Natural killer cell treated with Interleukin-12 subunit alpha and Interleukin-12 subunit beta and Interleukin-15 and Interleukin-18, amount 100 ng/mL, for 72 hours (primary cell): ENCODE measurements around the gene ZNF593. TPM values are rescaled to one million over a fixed set of nuclear protein-coding genes. Genes with fewer than 3 reads are reported as not detected.

Source experiments
- ATAC-seq, 2 donors: fragments of 150-1000 bp; cut with Tn5 transposase in 1 of 2; sonication (Bioruptor Pico), chemical (Tn5 transposase) in 1 of 2; 2 replicates each; pipeline ENCODE4 v1.10.0; 2021
- DNase-seq: peaks from one replicate; pipeline ENCODE4 v3.0.0; 2022; ENCODE audit warnings: low spot score
- H3K27ac Mint-ChIP-seq, 2 donors: 1 replicate in 1 of 2; 2 replicates in 1 of 2; pipeline ENCODE4 v1.8.0; 2022; ENCODE audit warnings: mixed read lengths in 2 of 2, mild to moderate bottlenecking in 1 of 2, moderate library complexity in 1 of 2
- H3K27me3 Mint-ChIP-seq, 2 donors: 1 replicate in 1 of 2; 2 replicates in 1 of 2; pipeline ENCODE4 v1.8.0; 2022; ENCODE audit warnings: mixed read lengths in 2 of 2
- H3K36me3 Mint-ChIP-seq: one replicate; pipeline ENCODE4 v1.8.0; 2022; ENCODE audit warnings: mixed read lengths
- H3K4me1 Mint-ChIP-seq, 2 donors: 1 replicate in 1 of 2; 2 replicates in 1 of 2; pipeline ENCODE4 v1.8.0; 2022; ENCODE audit warnings: low read depth in 2 of 2, mixed read lengths in 2 of 2, mild to moderate bottlenecking in 1 of 2
- H3K4me3 Mint-ChIP-seq: one replicate; pipeline ENCODE4 v1.8.0; 2022; ENCODE audit warnings: mixed read lengths
- H3K9me3 Mint-ChIP-seq: 2 replicates; pipeline ENCODE4 v1.8.0; 2022; ENCODE audit warnings: mixed read lengths
- total RNA-seq, 2 donors: library from RNA; stranded (reverse); gene quantifications; one replicate each; pipeline ENCODE4 v1.2.3, GENCODE V29; 2022

Gene ZNF593
- total RNA-seq, 2 donors from 2014 or later: 36.6 to 73.8 TPM

DNA sequence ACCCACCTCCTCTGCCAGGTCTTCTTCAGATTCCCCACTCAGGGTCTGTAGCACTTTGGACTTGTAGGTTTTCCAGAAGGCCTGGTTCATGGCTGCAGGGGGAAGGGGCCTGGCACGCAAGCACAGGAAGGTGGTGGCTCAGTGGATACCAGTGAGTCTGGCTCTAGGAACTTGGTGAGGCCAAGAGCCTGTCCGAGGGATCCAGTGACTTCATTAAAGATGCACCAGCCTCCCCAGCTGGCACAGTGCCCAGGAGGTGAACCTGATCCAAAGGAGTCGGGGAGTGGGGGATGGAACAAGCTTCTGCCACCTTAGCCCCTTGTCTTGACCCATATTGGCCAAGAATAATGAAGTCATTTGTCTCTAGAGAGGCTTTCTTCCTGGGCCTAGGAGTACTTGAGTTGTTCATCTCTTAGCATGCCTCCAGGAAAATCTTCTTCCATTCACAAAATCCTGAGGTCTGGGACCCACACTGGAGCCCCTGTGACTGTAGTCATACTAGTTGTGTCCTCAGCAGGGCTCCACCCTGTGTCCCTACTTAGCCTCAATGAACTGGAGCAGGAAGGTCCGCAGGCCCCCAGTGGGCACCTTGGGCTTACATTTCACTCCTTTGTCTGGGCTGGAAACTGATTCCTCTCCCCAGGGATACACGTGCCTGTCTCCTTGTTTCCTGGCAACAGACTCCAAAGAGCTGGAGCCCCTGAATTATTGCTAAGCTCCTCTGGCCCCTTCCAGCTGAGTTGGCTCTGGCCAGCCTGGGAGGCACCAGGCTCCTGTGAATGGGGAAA is 1.1 kb upstream of the ZNF593 start, which contains the start of gene C1orf232:
Gene C1orf232 (minus strand): TSS at position 554 of the 788 bp plus-strand sequence. CDS start 464 bp downstream, at position 90.
- DNase-seq (no peak), ATAC-seq (no peak)
- Mint-ChIP-seq H3K4me3 (peak within 1 kb of the TSS; percentile 90), H3K9me3 (no peaks in the 10 kb centered on the region), H3K36me3 (no peaks in the 10 kb centered on the region), H3K27me3 (peaks cover 2 to 18% of the 10 kb centered on the region in 2 donors), H3K4me1 (peaks cover 9 to 30% of the 10 kb centered on the region in 2 donors), H3K27ac (peak within 1 kb of the TSS; percentile 55 to 77)

DNA sequence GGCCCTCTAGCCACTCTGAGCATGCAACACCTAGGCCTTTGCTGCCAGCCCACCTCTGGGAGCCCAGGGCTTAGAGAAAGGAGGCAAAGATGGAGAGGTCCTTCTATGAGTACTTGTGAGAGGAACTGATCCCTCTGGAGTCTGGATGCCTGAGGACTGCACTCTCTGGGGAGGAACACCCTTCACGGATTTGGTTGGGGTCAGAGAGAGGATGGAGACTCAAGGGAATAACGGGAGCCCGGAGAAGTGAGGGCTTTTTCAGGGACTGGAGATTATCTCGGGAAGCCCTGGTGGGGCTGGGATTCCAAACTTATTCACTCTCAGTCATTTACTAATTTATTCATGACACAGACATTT is 532 bp upstream of the ZNF593 start:
- DNase-seq (no peak), ATAC-seq (no peak)
- H3K4me1 Mint-ChIP-seq: peaks cover 9 to 30% of the 10 kb centered on the region in 2 donors
- H3K27ac Mint-ChIP-seq: peak overlapping the region in 1 of 2 donors; percentile 55
- H3K9me3 Mint-ChIP-seq: no peaks in the 10 kb centered on the region
- H3K4me3 Mint-ChIP-seq: peak overlapping the region; percentile 90
- H3K36me3 Mint-ChIP-seq: no peaks in the 10 kb centered on the region
- peaks cover 0 to 16% of the 10 kb centered on the region in 2 donors for H3K27me3 Mint-ChIP-seq

DNA sequence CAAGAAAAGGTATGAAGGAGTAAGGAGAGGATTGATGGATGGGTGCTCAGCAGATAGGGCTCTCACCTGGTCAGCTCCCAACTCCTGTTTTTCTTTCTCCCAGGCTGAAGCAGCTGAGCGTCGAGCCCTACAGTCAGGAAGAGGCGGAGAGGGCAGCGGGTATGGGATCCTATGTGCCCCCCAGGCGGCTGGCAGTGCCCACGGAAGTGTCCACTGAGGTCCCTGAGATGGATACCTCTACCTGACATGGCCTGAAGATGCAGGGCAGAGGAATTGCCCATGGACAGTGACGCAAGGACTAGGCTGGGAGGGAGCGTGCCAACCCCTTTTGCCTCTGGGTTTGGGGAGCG is 739 bp downstream of the ZNF593 start:
- no peak for ATAC-seq
- H3K27me3 Mint-ChIP-seq: peaks cover 0 to 6% of the 10 kb centered on the region in 2 donors
- peak overlapping the region; percentile 90 for H3K4me3 Mint-ChIP-seq
- peak overlapping the region; percentile 55 to 77 for H3K27ac Mint-ChIP-seq
- no peaks in the 10 kb centered on the region for H3K9me3 Mint-ChIP-seq
- peaks cover 0 to 20% of the 10 kb centered on the region in 2 donors for H3K4me1 Mint-ChIP-seq
- DNase-seq: no peak
- no peaks in the 10 kb centered on the region for H3K36me3 Mint-ChIP-seq

DNA sequence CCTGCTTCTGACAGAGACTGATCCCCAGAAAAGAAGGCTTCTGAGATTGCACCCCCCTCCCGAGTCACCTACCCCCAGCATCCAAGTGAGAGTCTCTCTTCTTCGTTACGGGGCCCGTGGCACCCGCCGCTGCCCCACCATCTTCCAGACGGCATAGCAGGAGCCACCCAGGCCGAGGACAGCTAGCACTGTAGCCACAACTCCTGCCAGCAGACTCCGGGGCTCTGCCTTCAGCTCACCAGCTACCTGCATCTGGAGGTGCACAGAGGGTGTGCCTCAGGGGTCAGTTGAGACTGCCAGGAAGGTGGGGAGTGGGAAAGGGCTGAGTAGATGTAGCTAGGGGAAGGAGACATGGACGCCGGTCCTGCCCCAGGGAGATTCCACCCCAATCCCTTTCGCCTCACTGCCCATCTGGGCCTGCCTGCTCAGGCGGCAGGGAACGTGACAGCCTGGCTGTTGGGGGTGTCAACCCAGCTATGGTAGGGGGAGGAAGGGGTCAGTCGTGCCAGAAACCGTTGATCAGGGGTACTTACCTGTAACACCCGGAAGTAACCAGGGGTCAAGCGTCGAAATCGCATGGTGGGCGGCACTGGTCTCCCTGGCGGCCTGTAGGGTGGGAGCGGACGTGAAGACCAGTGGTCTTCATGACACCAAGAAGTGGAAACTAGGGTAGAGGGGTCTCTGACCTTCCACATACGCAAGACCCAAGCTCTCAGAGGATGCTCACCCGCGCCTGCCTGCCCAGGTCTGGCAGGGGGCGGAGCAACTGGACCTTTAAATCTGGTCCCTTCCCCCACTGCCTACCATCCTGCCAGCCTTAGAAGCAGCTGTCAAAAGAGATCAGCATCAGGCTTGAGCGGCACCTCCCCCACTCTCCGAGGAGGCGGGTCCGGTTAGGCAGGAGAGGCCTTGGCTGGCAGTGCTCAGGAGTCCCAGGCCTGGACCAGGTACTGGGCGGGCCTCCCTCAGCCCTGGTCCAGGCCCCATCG is 1.7 kb downstream of the ZNF593 start, which contains the start of gene ZNF593OS:
Gene ZNF593OS (minus strand): TSS at position 749 of the 989 bp plus-strand sequence. CDS start 171 bp downstream, at position 578.
- Mint-ChIP-seq H3K36me3 (no peaks in the 10 kb centered on the region), H3K27me3 (peaks cover 0 to 4% of the 10 kb centered on the region in 2 donors), H3K4me1 (peaks cover 0 to 14% of the 10 kb centered on the region in 2 donors), H3K27ac (peak within 1 kb of the TSS in 1 of 2 donors; percentile 77), H3K9me3 (no peaks in the 10 kb centered on the region), H3K4me3 (peak within 1 kb of the TSS; percentile 90)
- ATAC-seq (no peak), DNase-seq (no peak)

DNA sequence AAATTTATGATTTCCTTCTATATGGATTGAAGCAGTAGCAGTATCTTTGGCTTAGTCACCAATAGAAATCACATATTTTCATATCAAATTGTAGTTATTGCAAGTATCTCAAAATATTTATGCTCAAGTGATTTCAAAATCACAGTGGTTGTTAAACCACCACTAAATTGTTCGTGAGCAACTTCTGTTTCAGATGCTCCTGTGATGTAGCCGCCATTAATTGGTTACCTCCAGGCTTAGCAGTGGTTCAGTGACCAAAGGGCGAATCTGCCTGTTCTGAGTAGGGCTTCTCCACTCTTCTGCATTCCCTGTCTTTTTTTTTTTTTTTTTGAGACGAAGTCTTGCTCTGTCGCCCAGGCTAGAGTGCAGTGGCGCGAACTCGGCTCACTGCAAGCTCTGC is 5.6 kb downstream of the ZNF593 start:
- Mint-ChIP-seq H3K4me1 (peaks cover 0 to 6% of the 10 kb centered on the region in 2 donors), H3K9me3 (no peaks in the 10 kb centered on the region), H3K36me3 (no peaks in the 10 kb centered on the region), H3K27ac (no peak overlapping the region), H3K27me3 (no peaks in the 10 kb centered on the region), H3K4me3 (no peak overlapping the region)
- ATAC-seq (no peak), DNase-seq (no peak)

DNA sequence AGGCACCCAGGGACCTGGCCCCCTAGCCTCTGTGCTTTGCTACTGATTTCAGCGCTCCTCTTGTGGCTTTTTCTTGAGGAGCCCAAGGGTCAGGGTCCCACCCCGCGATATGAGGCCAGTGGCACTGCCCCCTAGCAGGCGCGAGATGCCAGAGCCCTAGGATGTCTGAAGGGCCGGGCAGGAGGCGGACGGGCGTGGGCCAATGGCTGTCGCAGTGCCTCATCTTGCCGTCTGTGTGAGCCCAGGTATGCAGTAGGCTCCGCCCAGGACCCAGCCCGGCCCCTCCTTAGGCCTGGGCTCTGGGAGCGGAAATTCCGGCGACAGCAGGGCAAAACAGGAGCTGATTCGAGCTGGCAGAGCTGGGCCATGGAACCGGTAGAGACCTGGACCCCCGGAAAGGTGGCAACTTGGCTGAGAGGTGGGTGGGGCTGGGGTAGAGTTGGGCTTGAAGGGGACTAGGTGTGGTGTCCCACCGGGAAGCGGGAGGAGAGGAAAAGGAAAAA is 7.5 kb downstream of the ZNF593 start, which contains the start of gene CNKSR1:
Gene CNKSR1 (plus strand): TSS at position 310 of the 503 bp plus-strand sequence. CDS start 57 bp downstream, at position 367.
- no peak within 1 kb of the TSS for H3K4me3 Mint-ChIP-seq
- peaks cover 0 to 4% of the 10 kb centered on the region in 2 donors for H3K27me3 Mint-ChIP-seq
- no peaks in the 10 kb centered on the region for H3K9me3 Mint-ChIP-seq
- H3K4me1 Mint-ChIP-seq: no peaks in the 10 kb centered on the region
- no peak for DNase-seq
- peak in 1 of 2 donors; percentile 45 for ATAC-seq
- no peak within 1 kb of the TSS for H3K27ac Mint-ChIP-seq
- no peaks in the 10 kb centered on the region for H3K36me3 Mint-ChIP-seq

DNA sequence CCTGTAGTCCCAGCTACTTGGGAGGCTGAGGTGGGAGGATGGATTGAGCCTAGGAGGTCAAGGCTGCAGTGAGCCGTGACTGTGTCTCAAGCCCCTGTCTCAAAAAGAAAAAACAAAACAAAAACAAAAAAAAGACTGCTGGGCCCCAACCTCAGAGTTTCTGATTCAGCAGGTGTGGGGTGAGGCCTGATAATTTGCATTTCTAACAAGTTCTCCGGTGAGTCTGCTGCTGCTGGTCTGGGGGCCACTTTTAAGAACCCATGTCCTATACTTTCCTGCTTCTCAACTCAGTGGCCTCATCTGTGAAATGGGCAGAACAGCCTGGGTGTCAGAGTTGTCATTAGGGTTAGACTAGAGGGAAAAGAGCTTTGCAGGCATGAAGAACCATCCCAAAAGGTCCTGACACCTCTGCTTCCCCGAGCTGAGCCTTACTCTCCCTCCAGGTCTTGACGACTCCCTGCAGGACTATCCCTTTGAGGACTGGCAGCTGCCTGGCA is 10.3 kb downstream of the ZNF593 start:
- DNase-seq (no peak), ATAC-seq (no peak)
- Mint-ChIP-seq H3K27ac (no peak overlapping the region), H3K36me3 (no peaks in the 10 kb centered on the region), H3K4me3 (no peak overlapping the region), H3K9me3 (no peaks in the 10 kb centered on the region), H3K4me1 (no peaks in the 10 kb centered on the region), H3K27me3 (peaks cover 0 to 4% of the 10 kb centered on the region in 2 donors)

DNA sequence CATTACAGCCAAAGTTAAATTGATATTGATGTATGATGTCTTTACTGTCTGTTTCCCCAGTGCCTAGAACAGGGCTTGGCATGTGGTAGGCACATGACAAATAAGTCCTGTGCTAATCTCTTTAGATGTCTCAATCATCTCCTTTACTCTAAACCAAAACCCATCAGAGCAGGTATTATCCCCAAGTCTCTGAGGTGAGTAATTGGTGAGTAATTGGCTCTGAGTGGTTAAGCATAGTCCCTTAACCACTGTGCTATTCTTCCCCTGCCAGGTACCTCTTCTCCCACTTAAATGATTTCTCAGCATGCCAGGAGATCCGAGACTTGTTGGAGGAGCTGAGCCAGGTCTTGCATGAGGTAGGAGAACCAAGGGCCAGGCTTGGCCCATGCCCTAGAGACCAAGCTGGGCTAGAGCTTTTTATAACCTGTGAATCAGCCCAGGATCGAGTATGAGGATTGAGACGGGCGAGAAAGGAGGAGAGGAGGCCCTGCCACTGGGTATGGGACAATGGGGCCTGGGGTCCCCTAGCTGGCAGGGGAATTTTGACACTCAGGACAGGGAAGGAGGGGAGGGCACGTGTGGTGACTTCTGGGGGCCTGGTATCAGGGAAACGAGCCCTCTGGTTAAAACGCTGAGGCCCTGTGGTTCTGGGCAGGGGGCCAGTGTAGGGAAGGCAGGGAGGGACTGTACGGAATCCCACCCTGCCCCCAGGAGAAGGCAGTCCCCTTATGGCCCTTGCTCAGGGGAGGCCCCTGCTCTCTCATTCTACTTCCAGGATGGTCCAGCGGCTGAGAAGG is 12.1 kb downstream of the ZNF593 start:
- Mint-ChIP-seq H3K36me3 (no peaks in the 10 kb centered on the region), H3K9me3 (no peaks in the 10 kb centered on the region), H3K27me3 (peaks cover 0 to 4% of the 10 kb centered on the region in 2 donors), H3K4me3 (no peak overlapping the region), H3K27ac (no peak overlapping the region), H3K4me1 (no peaks in the 10 kb centered on the region)
- ATAC-seq: no peak
- no peak for DNase-seq

DNA sequence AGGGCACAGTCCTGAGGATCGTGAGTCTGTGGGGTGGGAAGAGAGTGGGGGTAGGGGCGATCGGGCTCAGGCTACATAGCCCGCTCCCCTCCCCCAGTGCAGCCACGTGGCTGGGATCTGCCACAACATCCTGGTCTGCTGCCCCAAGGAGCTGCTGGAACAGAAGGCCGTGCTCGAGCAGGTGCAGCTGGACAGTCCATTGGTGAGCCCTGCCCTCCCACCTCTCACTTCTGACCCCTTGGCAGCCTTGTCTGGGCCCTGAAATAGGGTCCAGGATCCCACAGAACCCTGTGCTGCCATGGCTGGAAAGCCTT is 12.6 kb downstream of the ZNF593 start:
- Mint-ChIP-seq H3K36me3 (no peaks in the 10 kb centered on the region), H3K27me3 (peaks cover 0 to 4% of the 10 kb centered on the region in 2 donors), H3K4me3 (no peak overlapping the region), H3K9me3 (no peaks in the 10 kb centered on the region), H3K27ac (no peak overlapping the region), H3K4me1 (no peaks in the 10 kb centered on the region)
- ATAC-seq (peak in 1 of 2 donors; percentile 3), DNase-seq (no peak)

DNA sequence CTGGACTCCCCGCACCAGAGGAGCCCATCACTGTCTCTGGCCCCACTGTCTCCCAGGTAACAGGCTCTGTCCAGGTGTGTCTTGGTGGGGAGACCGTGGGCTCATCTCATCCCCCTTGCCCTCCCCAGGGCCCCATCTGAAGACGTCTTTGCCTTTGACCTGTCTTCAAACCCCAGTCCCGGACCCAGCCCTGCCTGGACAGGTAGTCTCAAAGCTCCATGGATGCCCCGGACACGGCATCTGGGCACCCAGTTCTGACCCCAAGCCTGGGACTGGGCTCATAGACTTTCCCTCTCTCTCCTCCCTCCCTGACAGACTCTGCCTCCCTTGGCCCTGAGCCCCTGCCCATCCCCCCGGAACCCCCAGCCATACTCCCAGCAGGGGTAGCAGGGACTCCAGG is 14.4 kb downstream of the ZNF593 start:
- ATAC-seq (no peak), DNase-seq (no peak)
- Mint-ChIP-seq H3K4me3 (no peak overlapping the region), H3K27ac (no peak overlapping the region), H3K4me1 (no peaks in the 10 kb centered on the region), H3K36me3 (no peaks in the 10 kb centered on the region), H3K9me3 (no peaks in the 10 kb centered on the region), H3K27me3 (peaks cover 0 to 4% of the 10 kb centered on the region in 2 donors)

DNA sequence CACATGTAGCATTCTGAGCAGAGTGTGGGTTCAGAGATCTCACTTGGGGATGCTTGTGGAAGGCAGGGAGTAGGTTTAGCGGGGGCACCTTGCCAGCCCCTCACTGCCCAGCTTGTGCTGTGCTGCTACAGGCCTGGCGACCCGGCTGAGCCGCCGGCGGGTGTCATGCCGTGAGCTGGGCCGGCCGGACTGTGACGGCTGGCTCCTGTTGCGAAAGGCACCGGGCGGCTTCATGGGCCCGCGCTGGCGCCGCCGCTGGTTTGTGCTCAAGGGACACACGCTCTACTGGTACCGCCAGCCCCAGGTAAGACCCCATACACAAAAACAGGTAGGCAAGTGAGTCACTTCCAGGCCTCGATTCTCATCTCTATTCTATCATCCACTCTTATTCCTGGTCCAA is 15.2 kb downstream of the ZNF593 start:
- no peak overlapping the region for H3K4me3 Mint-ChIP-seq
- no peak for DNase-seq
- H3K9me3 Mint-ChIP-seq: no peaks in the 10 kb centered on the region
- H3K27ac Mint-ChIP-seq: no peak overlapping the region
- no peak for ATAC-seq
- no peaks in the 10 kb centered on the region for H3K4me1 Mint-ChIP-seq
- peaks cover 0 to 4% of the 10 kb centered on the region in 2 donors for H3K27me3 Mint-ChIP-seq
- H3K36me3 Mint-ChIP-seq: no peaks in the 10 kb centered on the region

DNA sequence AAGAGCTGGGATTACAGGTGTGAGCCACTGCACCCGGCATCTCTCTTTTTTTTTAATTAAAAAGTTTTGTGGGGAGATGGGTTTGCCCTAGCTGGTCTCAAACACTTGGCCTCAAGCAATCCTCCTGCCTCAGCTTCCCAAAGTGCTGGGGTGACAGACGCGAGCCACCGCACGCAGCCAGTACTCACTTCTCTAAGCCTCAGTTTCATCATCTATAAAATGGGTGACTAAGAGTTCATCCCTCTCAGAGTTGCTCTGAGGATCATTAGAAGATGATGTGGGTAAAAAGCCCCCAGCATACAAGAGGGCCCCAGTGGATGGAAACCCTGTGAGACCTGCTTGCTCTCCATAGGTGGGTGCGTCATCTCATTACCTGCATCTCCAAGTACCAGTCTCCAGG is 18.2 kb downstream of the ZNF593 start:
- H3K4me1 Mint-ChIP-seq: peaks cover 0 to 2% of the 10 kb centered on the region in 2 donors
- H3K9me3 Mint-ChIP-seq: no peaks in the 10 kb centered on the region
- DNase-seq (no peak), ATAC-seq (no peak)
- H3K27ac Mint-ChIP-seq: no peak overlapping the region
- H3K36me3 Mint-ChIP-seq: no peaks in the 10 kb centered on the region
- peaks cover 0 to 2% of the 10 kb centered on the region in 2 donors for H3K27me3 Mint-ChIP-seq
- no peak overlapping the region for H3K4me3 Mint-ChIP-seq

DNA sequence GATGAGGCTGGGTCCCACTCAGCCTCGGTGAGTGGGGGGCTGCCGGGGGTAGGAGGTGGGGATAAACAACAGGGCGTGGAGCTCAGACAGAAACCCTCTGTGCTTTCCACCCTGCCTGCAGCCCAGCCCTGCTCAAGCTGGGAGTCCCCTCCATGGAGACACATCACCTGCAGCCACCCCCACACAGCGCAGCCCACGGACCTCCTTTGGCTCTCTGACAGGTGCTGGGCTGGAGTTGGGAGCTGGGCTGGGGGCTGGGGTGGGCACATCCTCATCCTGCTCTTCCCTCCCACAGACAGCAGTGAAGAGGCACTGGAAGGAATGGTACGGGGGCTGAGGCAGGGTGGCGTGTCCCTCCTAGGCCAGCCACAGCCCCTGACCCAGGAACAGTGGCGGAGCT is 18.8 kb downstream of the ZNF593 start:
- Mint-ChIP-seq H3K27ac (no peak overlapping the region), H3K27me3 (peaks cover 0 to 2% of the 10 kb centered on the region in 2 donors), H3K9me3 (no peaks in the 10 kb centered on the region), H3K4me1 (peaks cover 0 to 2% of the 10 kb centered on the region in 2 donors), H3K36me3 (no peaks in the 10 kb centered on the region), H3K4me3 (no peak overlapping the region)
- ATAC-seq (no peak), DNase-seq (no peak)
